Fibroblast of lung (primary cell): ENCODE measurements around the gene SMCHD1.

Experiments
- CTCF ChIP-seq, 2 donors: IDR thresholded peaks in 1 of 2; conservative IDR thresholded peaks in 1 of 2; 1 replicate in 1 of 2; 2 replicates in 1 of 2; pipeline ENCODE4 v1.5.1; 2011 to 2012; ENCODE audit warnings: low read length in 2 of 2, control low read depth in 1 of 2, inconsistent platforms in 1 of 2, low read depth in 1 of 2, mild to moderate bottlenecking in 1 of 2
- EZH2 ChIP-seq: IDR thresholded peaks from 2 replicates; pipeline ENCODE4 v1.5.1; 2012; ENCODE audit warnings: low read length, control low read depth, mild to moderate bottlenecking; ENCODE audit errors: missing control alignments

- TF ChIP-seq CTCF (conservative IDR thresholded peaks at IDR 0.05 in 1 of 2, IDR thresholded peaks at IDR 0.05 in 1 of 2; ENCODE audit: low read depth in 1 of 2, low read length in 2 of 2) (no peak), EZH2 (no peak)
Measured at GRCh38 chr18:2654169-2654927, 1.2 kb upstream of the SMCHD1 start.
